SH-SY5Y (cell line): Measurements from ENCODE around the gene TRAK2.

ENCODE experiments used
- GATA2 ChIP-seq: IDR thresholded peaks from 2 replicates; pipeline ENCODE4 v1.6.1; 2011; ENCODE audit warnings: mild to moderate bottlenecking, low read depth, low read length
- GATA3 ChIP-seq: IDR thresholded peaks from 2 replicates; pipeline ENCODE4 v1.6.1; 2011; ENCODE audit warnings: low read depth, mild to moderate bottlenecking, low read length, moderate library complexity

DNA sequence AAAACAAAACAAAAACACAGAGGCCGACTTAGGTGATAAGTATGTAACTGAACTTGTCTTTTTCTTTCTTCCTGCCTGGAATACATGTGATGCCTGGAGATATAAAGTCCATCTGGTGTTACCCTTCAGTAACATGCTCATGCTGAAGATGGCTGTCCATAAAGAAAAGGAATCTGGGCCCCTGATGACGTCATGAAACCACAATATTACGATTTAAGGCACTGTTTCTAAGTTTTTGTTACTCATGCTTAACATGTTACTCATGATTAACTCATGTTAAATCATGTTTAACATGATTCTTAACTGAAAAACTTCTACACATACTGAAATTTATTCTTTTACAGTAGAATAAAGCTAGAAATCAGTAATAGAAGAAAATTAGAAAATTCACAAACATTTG, 49.3 kb upstream of the TRAK2 start:
- no peak for TF ChIP-seq GATA3
- TF ChIP-seq GATA2 = no peak
